ENCODE data around the gene STK32C.
"Not testable (repeated sequence)": the region's sequence is repeated elsewhere in the genome, so short reads cannot be mapped to it uniquely, and the experiment has no call there.

The STK32C gene

DNA sequence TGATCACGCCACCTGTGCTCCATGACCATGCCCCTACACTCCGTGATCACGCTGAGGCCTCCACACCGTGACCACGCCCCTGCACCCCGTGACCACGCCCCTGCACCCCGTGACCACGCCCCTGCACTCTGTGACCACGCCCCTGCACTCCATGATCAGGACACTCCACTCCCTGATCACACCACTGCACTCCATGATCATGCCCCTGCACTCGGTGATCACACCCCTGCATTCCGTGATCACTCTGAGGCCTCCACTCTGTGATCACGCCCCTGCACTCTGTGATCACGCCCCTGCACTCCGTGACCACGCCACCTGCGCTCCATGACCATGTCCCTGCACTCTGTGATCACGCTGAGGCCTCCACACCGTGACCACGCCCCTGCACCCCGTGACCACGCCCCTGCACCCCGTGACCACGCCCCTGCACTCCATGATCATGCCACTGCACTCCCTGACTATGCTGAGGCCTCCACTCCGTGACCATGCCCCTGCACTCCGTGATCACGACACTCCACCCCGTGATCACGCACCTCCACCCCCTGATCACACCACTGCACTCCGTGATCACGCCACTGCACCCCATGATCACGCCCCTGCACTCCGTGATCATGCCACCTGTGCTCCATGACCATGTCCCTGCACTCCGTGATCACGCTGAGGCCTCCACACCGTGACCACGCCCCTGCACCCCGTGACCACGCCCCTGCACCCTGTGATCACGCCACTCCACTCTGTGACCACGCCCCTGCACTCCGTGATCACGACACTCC lies 27.7 kb downstream of the STK32C start:
- no peak for DNase-seq

DNA sequence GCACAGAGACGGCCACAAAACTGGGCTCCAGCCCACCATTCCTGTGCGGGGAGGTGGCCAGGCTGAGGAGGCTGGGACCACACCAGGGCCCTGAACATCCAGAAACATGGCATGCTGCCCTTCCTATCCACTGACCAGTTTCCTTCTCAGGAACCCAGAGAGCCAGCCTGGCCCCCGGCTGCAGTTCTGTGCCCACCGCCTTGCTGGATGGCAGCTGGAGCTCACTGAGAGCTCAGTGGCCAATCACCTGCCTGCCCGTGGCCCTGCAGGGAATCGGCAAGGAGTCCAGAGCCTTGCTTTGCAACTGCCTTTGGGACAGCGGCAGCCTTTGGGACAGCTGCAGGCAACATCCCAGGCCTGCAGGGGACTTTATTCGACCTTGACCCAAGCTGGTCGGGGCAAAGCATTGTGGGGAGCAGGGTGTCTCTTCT lies 30.4 kb downstream of the STK32C start:
- DNase-seq = no peak

DNA sequence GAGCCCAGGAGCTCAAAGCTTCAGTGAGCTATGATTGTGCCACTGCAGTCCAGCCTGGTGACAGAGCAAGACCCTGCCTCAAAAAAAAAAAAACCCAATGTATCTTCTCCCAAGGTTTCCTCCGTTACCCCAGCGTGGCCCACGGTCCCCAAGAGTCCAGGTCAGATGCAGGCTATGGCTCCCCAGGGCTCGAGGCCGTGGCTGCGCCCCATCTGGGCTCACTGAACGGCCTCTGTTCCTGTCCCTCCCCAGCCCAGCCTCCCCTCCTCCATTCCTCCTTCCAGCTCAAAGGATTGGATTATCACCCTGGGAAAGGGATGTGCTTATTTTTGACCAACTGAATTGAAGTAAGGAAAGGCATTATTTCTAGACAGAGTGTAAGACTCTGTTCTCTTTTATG lies 31.0 kb downstream of the STK32C start:
- no peak for DNase-seq

DNA sequence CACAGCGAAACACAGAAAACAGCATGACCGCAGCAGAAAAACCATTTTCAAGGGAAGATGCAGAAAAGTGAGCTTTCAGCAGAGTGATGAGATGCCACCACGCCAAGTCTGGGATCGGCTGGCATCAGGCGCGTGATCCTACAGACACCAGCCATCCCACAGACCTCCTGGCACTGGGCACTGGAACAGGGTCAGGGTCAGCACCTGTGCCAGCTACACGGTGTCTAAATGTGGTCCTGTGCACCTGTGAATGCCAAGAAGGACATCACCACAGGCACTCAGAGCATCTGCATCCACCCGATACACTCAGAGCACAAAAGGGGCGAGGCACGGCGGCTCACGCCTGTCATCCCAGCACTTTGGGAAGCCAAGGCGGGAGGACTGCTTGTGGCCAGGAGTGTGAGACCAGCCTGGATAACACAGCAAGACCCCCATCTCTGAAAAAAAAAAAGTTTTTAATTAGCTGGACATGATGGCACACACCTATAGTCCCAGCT lies 31.5 kb downstream of the STK32C start:
- no peak for DNase-seq

DNA sequence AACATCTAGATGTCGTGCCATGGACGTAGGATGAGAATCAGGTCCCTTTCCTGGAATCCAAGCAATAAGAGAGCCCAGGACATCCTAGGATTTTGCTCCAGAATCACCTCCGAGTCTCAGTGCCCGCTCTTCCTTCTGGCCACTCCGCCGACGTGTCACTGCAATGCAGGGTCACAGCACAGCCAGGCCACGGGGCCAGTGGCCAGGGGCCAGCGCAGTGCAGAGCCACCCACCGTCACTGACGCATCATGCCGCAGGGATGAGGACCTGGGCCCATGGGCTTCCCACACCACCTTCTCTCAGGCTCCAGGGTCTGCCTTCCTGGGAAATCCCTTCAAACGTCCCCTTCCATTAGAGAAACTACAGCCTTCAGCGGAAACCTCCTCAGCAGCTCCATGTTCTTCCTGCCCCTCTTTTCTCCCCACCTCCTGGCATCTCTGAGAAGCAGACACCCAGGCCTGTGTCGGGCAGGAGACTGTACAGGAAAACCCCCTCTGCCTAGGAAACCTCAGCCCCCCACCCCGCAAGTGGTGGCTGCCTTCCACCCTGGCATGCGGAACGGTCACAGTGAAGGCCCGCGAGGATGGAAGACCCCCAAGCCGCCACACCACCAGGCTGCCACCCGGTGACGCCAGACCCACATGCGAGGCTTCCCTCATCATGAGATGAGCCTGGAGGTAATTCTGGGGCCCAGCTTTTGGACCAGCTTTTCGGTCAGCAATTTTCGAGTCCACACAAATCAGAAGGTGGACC lies 32.1 kb downstream of the STK32C start:
- no peak for DNase-seq

DNA sequence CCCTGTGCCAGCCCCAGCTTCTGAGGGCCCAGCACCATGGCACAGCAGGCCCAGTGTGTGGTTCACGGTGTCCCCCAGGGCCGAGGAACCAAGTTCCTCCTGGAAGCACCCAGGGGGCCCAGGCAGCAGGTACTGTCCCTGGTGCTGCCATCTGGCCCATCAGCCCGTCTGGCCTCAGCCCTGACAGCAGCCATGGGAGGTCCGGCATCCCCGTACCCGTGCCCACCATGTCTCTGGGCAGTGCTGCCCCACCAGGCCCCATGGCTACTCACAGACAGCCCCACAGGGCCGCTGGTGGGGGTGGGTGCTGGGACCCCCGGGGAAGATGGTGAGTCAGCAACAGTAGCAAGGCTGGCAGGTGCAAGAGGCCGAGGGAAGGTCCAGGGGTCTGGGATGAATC lies 32.8 kb downstream of the STK32C start:
- DNase-seq = no peak

DNA sequence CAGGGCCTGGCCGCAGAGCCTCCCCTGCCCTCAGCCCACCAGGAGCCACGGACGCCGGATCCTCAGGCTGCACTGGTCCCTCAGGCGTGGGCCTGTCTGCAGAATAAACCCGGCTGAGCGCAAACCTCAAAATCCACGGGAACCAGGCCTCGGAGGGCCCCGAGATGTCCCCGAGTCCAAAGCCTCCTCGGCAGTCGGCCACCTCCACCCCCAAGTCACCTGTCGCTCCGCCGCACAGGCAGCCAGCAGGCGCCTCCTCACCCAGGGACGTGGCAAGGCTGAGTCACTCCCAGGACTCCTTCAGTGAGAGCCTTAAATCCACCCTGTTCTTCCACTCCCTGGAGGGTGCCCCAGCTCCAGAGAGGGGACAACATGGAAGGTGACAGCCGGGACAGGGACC lies 33.2 kb downstream of the STK32C start:
- no peak for DNase-seq

DNA sequence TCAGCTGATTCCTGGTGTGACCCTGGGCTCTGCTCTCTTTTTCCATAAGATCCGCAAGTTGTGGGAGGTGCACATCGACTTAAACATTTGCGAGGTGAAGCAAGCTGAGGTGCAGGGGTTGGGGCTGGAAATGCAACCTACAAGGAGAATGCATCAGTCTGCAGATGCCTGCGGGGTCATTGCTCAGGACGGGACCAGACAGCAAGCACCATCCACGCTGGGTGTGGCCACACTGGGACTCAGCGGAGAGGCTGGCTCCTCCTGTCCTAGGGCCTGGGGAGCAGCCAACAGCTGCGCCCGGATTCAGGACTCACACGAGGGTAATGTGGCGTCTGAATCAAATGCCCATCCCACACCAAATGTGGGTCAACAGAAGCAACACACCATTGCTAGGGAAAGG lies 33.8 kb downstream of the STK32C start:
- no peak for DNase-seq

DNA sequence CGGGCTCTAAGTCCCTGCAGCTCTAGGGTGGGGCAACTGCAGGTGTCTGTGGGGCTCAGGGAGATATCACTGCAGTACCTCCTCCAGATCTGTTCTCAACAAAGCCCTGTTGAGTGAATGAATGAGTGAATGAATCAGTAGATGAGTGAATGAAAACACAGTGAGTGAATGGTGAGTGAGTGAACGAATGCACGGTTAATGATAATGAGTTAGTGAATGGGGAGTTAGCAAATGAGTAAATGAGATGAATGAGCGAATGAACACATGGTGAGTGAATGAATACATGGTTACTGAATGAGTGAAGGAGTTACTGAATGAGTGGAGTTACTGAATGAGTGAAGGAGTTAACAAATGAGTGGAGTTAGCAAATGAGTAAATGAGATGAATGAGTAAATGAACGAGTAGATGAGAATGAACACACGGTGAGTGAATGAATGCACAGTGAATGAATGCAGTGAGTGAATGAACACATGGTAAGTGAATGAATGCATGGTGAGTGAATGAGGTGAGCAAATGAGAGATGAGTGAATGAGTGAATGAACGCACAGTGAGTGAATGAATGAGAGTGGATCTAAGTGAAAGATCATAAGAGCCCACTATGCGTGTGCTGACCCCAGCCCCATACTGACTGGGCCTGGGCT lies 34.3 kb downstream of the STK32C start:
- DNase-seq = no peak

DNA sequence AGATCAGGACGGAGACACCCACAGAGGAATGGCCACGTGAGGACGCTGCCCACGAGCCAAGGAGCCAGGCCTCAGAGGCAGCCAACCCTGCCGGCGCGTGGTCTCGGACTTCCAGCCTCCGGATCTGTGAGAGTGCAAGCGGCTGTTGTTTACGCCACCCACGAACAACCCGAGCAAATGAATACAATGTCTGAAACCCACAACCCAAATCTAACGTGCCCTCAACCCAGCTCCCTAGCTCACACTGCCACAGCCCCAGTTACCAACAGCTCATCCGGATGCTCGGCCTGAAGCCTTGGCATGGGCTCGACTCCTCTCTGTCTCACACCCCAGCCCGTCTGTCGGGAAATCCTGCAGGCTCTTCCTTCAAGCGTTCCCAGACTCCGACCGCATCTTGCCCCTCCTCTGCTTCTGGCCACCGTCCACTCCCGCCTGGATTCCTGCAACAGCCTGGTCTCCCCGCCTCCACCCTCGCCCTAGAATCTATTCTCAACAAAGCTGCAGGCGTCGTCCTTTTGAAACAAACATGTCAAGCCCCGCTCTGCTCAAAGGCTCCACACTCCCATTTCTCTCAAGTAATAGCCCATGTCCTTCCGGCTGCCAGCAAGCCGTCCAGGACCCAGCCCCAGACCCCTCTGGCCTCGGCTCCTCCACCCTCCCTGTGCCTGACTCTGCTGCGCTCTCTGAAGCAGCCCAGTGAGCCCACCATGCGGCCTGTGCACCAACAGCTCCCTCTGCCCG lies 35.3 kb downstream of the STK32C start:
- no peak for DNase-seq

DNA sequence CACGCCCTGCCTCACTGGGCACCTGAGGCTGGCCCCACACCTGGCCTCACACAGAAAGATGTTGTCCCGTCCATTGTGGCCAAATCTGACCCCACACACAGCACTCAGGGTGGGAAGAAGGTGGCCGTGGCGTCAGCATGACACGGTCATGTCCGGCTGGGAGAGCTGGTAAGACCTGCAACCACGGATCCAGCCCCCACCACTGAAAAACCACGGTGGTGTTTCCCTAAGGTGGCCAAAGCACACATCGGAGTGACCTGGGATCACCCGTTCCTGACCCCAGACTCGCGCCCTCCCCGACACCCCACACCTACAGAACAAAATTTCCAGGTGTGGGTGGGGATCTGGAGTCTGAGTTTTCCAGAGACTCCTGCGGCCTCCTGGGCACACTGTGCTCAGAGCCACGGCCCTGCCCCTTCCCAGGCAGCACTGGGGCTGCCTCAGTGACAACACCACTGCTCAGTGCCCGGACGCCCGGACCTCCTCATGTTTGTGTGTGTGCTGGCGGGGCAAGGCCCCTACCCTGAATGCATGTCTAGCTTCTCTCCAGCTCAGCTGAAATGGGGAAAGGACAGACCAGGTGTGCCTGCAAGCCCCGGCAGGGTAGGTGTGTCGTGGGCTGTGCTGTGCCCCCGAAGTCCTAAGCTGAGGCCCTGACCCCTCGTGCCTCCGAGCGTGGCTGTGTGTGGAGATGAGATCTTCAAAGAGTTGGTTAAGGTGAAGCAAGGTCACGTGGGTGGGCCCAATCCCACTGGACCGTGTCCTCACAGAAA lies 36.1 kb downstream of the STK32C start:
- DNase-seq = no peak

DNA sequence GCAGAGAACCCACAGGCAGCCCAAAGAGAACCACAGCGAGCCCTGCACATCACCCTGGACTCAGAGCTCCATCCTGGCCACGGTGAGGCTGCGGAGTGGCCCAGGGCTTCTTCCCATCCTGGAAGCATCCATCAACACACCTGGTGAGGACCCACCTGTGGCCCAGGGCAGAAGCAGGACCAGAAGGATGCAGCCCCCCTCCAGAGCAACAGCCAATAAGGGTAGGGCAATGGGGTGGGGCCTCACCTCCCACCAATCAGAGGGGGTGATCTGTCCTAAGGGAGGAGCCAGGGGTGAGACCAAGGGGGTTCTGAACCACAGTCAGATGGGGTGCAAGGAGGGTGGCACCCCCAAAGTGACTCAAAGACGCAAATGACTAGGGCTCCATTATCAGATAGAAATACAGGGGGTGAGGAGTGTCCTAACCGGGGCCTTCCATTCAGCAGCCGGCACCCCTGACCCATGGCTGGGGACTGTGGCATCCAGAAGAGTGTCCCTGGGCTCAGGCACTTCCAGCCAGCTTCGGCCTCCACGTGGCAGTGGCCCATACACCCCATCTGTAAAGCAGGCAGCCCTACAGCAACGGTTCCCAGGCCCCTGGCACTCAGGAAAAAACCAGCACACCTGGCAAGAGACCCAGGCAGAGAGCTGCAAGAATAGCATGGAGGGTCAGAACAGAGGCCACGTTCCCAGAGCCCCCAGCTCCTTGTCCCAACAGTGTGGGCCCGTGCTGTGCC lies 36.9 kb downstream of the STK32C start:
- DNase-seq = no peak

DNA sequence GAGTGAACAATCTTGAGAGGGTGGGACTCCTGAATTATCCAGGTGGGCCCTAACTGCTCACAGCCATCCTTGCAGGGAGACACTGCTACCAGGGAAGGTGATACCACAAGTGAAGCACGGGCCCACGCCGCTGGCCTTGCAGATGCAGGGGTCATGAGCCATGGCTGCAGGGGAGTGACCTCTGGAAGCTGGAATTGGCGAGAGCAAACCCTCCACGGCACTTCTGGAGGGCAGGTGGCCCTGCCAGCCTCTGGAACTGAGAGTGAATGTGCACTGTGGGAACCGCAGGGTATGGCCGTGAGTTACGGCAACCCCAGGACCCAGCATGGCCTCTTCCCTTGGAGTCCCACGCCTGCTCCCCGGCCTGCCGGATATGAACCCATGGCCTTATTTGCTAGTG lies 37.5 kb downstream of the STK32C start:
- DNase-seq = no peak

DNA sequence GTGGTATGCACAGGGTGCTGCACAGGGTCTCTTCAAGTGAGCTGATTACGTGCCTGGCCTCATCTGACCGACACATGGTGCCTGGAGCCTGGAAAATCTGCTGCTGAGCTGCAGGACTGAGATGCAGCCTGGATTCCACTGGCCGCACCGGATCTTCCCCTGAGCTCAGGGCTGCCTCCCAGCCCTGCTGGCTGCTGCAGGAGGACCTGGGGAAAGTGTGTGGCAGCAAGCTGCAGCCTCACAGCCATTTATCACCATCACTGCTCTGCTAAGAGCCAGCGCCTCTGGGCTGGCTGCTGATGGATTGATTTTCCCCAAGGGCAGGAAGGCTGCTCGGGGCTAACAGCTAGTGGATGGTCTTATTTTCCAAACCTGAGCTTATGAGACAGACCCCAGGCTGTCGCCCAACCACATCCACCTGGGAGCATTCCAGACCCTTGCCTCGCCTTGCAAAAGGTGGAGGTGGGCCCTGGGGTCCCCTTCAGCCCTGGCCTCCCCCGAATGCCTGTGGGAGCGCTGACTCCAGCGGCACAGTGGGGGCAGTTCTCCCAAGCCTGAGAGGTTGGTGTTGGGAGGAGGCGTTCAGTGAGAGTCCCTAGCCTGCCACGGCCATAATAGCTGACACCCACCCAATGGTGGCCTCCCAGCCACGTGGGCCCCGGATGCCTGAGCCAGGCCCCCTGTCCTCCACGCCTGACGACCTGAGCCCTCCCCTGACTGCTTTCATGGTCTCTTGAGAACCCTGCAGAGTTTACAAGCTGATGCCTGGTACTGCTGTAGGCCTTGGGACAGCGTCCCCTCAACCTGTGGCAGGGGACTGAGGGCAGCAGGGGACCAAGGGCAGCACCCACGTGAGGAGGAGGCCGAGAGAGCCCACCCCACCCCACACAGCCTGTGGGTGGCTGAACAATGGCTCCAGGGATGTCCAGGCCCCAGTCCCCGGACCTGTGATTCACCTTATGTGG lies 38.2 kb downstream of the STK32C start:
- DNase-seq = no peak

DNA sequence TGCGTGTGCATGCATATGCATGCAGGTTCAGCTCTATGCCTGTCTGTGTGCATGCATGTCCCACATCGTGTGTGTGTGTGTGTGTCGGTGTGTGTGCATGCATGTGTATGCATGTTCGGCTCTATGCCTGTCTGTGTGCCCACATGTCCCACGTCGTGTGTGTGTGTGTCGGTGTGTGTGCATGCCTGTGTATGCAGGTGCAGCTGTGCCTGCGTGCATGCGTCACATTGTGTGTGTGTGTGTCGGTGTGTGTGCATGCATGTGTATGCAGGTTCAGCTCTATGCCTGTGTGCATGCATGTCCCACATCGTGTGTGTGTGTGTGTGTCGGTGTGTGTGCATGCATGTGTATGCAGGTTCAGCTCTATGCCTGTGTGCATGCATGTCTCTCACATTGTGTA lies 39.8 kb downstream of the STK32C start:
- DNase-seq = not testable (repeated sequence)

DNA sequence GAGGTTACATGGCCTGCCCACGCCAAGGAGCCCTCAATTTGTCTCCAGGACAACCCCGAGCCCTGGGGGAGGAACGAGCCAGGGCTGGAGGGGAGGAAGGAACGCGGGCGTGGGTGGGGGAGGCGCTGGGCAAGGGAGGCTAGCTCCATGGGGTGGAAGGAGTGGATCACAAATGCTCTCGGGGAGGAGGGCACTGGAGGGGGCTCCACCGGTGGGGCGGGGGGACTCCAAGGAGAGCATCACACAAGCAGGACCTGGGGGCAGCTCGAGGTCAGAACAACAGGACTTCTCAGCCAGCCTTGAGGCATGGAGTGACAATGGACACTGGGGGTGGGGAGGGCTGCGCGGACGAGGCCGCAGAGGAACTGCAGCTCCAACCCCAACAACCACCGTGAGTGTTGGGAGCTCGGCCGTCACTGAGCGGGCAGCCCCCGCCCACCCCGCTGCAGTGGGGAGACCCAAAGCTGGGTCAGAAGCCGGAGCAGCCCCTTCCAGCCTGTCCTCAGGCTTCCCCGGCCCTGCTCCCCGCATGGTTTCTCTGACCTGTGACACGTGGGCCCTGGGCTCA lies 41.1 kb downstream of the STK32C start:
- no peak for DNase-seq

DNA sequence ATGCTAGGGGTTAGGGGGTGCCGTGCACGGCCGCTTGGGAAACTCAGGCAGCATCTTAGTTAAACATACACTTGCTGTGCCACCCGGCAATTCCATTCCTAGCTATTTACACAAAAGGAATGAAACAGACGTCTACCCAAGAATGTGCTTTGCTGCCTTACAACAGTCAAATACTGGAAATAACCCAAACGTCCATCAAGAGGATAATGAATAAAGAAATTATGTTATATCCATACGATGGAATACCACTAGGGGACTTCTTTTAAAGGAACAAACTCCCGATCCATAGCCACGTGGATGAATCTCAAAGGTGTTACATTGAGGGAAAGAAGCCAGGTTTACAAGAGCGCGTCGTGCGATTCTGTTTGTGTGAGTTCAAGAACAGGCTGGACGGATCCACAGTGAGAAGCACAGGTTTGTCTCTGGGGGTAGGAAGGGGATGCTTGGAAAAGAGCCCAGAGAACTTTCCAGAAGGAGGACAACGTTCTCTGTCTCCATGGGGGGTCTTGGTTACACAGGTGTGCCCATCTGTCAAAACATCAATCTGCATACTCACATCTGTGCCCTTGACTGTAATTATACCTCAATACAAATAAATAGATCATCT lies 41.8 kb downstream of the STK32C start:
- DNase-seq = peak; percentile 40

DNA sequence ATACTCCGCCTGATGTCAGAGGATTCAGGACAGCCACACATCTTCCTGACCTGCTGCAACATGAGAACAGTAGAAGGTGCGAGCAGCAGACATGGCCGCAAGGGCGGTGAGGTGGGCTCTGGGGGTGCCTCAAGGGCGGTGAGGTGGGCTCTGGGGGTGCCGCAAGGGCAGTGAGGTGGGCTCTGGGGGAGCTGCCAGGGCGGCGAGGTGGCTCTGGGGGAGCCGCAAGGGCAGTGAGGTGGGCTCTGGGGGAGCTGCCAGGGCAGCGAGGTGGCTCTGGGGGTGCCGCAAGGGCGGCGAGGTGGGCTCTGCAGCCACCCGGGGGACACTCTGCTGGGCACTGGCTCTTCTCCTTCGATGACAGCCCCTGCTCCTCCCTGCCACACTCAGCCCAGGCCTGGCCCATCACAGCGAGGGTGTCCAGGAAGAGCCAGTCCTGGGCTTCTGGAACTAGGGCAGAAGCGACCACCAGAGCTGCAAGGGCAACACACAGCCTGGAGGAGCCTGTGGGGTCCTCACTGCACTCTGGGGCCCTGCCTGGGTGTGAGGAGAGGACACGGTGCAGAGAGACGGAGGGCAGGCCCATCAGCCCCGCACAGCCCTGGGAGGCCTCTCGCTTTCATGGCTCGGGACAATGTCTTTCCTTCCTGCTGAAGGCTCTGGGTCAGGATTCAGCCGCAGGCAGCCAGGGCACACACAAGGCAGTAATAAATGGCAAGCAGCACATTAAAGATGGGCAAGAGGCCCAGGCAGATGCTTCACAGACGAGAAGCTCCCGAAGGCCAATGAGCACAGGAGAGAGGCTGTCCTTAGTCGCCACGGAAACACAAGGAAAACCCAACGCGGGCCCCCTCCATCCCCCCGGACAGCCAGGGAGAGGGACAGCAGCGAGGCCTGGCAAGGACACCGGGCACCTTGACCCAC lies 42.5 kb downstream of the STK32C start:
- peak; percentile 19 for DNase-seq
